Measurements from ENCODE around the gene ARHGEF37.

The ARHGEF37 gene

DNA sequence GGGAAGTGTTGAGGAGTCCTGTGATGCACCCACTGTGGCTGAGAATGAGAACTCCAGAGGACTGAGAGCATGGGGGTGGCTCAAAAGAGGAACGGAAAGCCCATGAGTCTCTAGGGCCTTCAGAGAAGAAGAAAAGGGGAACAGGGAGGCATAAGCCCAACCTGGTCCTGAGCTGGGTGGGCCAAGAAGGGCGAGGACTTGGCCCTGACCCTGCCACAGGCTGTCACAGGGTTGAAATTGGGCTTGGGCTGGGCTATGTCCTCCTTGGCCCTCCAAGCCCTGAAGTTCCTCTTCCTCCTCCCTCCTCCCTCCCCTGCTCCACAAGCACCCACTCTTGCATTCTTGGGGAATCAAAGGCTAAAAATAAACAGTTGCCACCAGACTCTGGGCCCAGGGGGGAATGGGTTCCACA is 99.5 kb downstream of the ARHGEF37 start:
- Histone ChIP-seq H3K4me3 (ENCODE audit: low read depth, low read length) (no peak overlapping the region), H3K9me3 (ENCODE audit: control insufficient read depth, insufficient read depth, low read length) (no peaks in the 10 kb centered on the region), H3K9ac (ENCODE audit: low read depth, low read length) (no peak overlapping the region), H3K36me3 (ENCODE audit: control insufficient read depth, insufficient read depth, low read length) (no peaks in the 10 kb centered on the region), H3K4me1 (ENCODE audit: control insufficient read depth, insufficient read depth, low read length) (no peaks in the 10 kb centered on the region), H3K27ac (ENCODE audit: low read depth, low read length) (no peak overlapping the region), H3K27me3 (ENCODE audit: control insufficient read depth, insufficient read depth, low read length) (no peaks in the 10 kb centered on the region; the same call in 1 of the 2 replicates)

DNA sequence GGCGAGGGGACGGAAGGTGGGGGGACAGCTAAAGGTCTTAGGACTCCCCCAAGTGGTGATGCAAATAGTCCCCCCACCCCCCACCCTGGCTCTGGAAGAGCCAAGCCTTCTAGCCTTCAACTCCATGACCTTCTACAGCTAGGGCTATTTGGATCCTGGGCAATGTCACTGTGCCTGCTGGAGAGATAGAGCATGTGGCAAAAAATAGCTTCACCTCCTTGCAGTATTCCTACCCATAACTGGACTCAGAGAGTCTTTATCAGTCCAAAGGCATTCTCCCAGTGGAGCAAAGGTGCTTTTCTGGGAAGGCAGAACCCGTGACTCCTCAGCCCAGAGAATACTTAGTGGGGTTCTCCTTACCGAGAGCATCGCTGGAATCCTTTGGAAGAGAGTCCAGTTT is 100.0 kb downstream of the ARHGEF37 start:
- Histone ChIP-seq H3K27ac (ENCODE audit: low read depth, low read length) (no peak overlapping the region), H3K36me3 (ENCODE audit: control insufficient read depth, insufficient read depth, low read length) (no peaks in the 10 kb centered on the region), H3K9ac (ENCODE audit: low read depth, low read length) (no peak overlapping the region), H3K27me3 (ENCODE audit: control insufficient read depth, insufficient read depth, low read length) (no peaks in the 10 kb centered on the region; the same call in 1 of the 2 replicates), H3K4me3 (ENCODE audit: low read depth, low read length) (no peak overlapping the region), H3K9me3 (ENCODE audit: control insufficient read depth, insufficient read depth, low read length) (no peaks in the 10 kb centered on the region), H3K4me1 (ENCODE audit: control insufficient read depth, insufficient read depth, low read length) (no peaks in the 10 kb centered on the region)

DNA sequence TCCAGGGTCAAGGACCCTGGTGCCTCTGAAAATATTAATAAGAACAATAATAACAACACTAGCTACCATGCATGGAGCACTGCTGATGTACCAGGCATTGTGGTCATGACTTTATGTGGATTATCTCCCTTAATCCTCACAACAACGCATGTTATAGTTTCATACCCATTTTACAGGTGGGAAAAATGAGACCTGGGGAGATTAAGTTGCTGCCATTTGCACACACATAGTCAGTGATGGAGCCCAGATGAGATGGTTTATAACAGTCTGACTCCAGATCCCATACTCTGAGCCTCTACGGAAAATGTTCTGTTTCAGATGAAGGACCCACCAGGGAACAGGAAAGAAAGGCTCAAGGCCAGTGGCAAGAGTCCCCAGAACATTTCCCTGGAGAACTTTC is 100.6 kb downstream of the ARHGEF37 start:
- H3K4me3 ChIP-seq (ENCODE audit: low read depth, low read length), result no peak overlapping the region
- H3K9me3 ChIP-seq (ENCODE audit: control insufficient read depth, insufficient read depth, low read length), result no peaks in the 10 kb centered on the region
- H3K27me3 ChIP-seq (ENCODE audit: control insufficient read depth, insufficient read depth, low read length), result no peaks in the 10 kb centered on the region; the same call in 1 of the 2 replicates
- no peak overlapping the region for H3K9ac ChIP-seq (ENCODE audit: low read depth, low read length)
- H3K4me1 ChIP-seq (ENCODE audit: control insufficient read depth, insufficient read depth, low read length), result no peaks in the 10 kb centered on the region
- no peaks in the 10 kb centered on the region for H3K36me3 ChIP-seq (ENCODE audit: control insufficient read depth, insufficient read depth, low read length)
- H3K27ac ChIP-seq (ENCODE audit: low read depth, low read length), result no peak overlapping the region

DNA sequence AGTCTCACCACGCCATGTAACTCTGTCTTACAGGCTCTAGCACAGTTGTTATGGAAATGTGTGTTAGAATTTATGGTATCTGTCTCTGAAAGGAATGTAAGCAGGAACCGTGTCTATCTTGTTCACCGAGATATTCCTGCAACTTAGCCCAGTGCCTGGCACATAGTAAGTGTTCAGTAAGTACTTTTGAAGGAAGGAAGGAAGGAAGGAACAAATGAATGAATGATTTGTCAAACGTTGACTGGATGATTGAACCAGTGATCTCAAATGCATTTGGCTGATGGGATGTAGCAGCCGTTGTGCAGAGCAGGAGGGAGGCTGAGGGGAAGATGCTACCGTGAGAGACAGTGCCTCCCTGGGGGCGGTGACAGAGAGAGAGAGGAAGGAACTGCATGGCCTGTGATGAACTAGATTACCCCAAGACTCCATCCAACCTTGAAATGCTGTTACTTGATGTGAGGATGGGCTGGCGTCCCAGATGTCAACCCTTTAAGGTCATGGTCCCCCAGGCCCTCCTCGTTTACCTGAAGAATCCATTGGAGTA is 101.3 kb downstream of the ARHGEF37 start:
- H3K4me3 ChIP-seq (ENCODE audit: low read depth, low read length), result no peak overlapping the region
- no peaks in the 10 kb centered on the region for H3K36me3 ChIP-seq (ENCODE audit: control insufficient read depth, insufficient read depth, low read length)
- H3K27ac ChIP-seq (ENCODE audit: low read depth, low read length), result no peak overlapping the region
- no peaks in the 10 kb centered on the region for H3K9me3 ChIP-seq (ENCODE audit: control insufficient read depth, insufficient read depth, low read length)
- H3K4me1 ChIP-seq (ENCODE audit: control insufficient read depth, insufficient read depth, low read length), result no peaks in the 10 kb centered on the region
- no peak overlapping the region for H3K9ac ChIP-seq (ENCODE audit: low read depth, low read length)
- H3K27me3 ChIP-seq (ENCODE audit: control insufficient read depth, insufficient read depth, low read length), result no peaks in the 10 kb centered on the region; the same call in 1 of the 2 replicates

DNA sequence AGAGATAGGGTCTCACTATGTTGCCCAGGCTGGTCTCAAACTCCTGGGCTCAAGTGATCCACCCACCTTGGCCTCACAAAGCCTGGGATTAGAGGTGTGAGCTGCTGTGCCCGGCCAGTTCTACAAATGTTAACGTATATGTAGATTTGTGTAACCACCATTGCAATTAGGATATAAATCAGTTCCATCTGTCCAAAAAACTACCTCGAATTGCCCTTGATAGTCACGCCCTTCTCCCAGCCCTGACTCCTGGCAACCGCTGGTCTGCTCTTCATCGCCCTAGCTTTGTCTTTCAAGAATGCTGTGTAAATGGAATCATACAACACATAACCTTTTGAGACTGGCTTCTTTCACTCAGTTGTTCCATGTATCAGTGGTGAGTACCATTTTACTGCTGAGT is 102.7 kb downstream of the ARHGEF37 start:
- H3K4me1 ChIP-seq (ENCODE audit: control insufficient read depth, insufficient read depth, low read length), result no peaks in the 10 kb centered on the region
- H3K27ac ChIP-seq (ENCODE audit: low read depth, low read length), result no peak overlapping the region
- H3K27me3 ChIP-seq (ENCODE audit: control insufficient read depth, insufficient read depth, low read length), result no peaks in the 10 kb centered on the region; the same call in 1 of the 2 replicates
- H3K4me3 ChIP-seq (ENCODE audit: low read depth, low read length), result no peak overlapping the region
- H3K36me3 ChIP-seq (ENCODE audit: control insufficient read depth, insufficient read depth, low read length), result no peaks in the 10 kb centered on the region
- no peaks in the 10 kb centered on the region for H3K9me3 ChIP-seq (ENCODE audit: control insufficient read depth, insufficient read depth, low read length)
- H3K9ac ChIP-seq (ENCODE audit: low read depth, low read length), result no peak overlapping the region

DNA sequence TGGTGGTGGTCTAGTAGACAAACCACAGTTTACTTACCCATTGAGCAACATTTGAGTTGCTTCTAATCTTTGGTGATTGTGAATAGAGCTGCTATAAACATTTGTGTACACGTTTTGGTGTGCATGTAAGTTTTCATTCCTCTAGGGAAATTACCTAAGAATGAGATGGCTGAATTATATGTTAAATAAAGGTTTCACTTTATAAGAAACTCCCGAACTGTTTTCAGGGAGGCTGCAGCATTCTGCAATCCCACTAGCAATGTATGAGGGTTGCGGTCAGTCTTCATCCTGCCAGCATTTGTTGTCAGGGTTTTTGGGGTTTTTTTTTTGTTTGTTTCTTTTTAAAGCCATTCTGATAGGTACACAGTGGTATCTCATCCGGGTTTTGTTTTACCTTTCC is 103.1 kb downstream of the ARHGEF37 start:
- Histone ChIP-seq H3K9ac (ENCODE audit: low read depth, low read length) (no peak overlapping the region), H3K4me3 (ENCODE audit: low read depth, low read length) (no peak overlapping the region), H3K9me3 (ENCODE audit: control insufficient read depth, insufficient read depth, low read length) (no peaks in the 10 kb centered on the region), H3K4me1 (ENCODE audit: control insufficient read depth, insufficient read depth, low read length) (no peaks in the 10 kb centered on the region), H3K27me3 (ENCODE audit: control insufficient read depth, insufficient read depth, low read length) (no peaks in the 10 kb centered on the region; the same call in 1 of the 2 replicates), H3K27ac (ENCODE audit: low read depth, low read length) (no peak overlapping the region), H3K36me3 (ENCODE audit: control insufficient read depth, insufficient read depth, low read length) (no peaks in the 10 kb centered on the region)

All from HUES48 (cell line).